ENCODE data around the gene S100A10.

Gene S100A10

GRCh38 chr1:152009691-152010090, 16.0 kb upstream of the S100A10 start:
- no peak for DNase-seq

- no peak for DNase-seq
Measured at GRCh38 chr1:152007047-152007446, 13.4 kb upstream of the S100A10 start.

GRCh38 chr1:152005360-152005912, 11.8 kb upstream of the S100A10 start:
- no peak for DNase-seq

- no peak for DNase-seq
Measured at GRCh38 chr1:152003846-152004442, 10.3 kb upstream of the S100A10 start.

GRCh38 chr1:152002960-152003359, 9.3 kb upstream of the S100A10 start:
- no peak for DNase-seq

- peak; percentile 42 for DNase-seq
Measured at GRCh38 chr1:152001631-152002584, 8.2 kb upstream of the S100A10 start.

- DNase-seq = no peak
Measured at GRCh38 chr1:152000964-152001630, 7.4 kb upstream of the S100A10 start.

GRCh38 chr1:151998611-151999362, 5.1 kb upstream of the S100A10 start:
- DNase-seq = no peak

- no peak for DNase-seq
Measured at GRCh38 chr1:151997284-151997570, 3.6 kb upstream of the S100A10 start.

GRCh38 chr1:151995774-151996173, 2.1 kb upstream of the S100A10 start:
- DNase-seq = no peak

- no peak for DNase-seq
Measured at GRCh38 chr1:151994956-151995355, 1.3 kb upstream of the S100A10 start.

GRCh38 chr1:151993084-151993733, 450 bp downstream of the S100A10 start:
- DNase-seq = no peak

- DNase-seq = no peak
Measured at GRCh38 chr1:151992303-151993083, 1.2 kb downstream of the S100A10 start.

GRCh38 chr1:151991663-151992302, 1.9 kb downstream of the S100A10 start:
- DNase-seq = no peak

- DNase-seq = no peak
Measured at GRCh38 chr1:151990856-151991198, 2.8 kb downstream of the S100A10 start.

- no peak for DNase-seq
Measured at GRCh38 chr1:151990058-151990855, 3.4 kb downstream of the S100A10 start.

GRCh38 chr1:151989211-151989862, 4.3 kb downstream of the S100A10 start:
- DNase-seq = no peak

- DNase-seq = no peak
Measured at GRCh38 chr1:151988405-151988923, 5.2 kb downstream of the S100A10 start.

GRCh38 chr1:151986501-151987190, 7.0 kb downstream of the S100A10 start:
- no peak for DNase-seq
